H7 (cell line): ENCODE results near the gene KSR2. TPM values are rescaled to one million over a fixed set of nuclear protein-coding genes. Genes with fewer than 3 reads are reported as not detected.

Source experiments
- DNase-seq: peaks from one replicate; pipeline ENCODE4 v3.0.0; 2012
- H3K27me3 ChIP-seq: 2 replicates; pipeline ENCODE4 v1.6.0; 2011; ENCODE audit warnings: mild to moderate bottlenecking, low read length; ENCODE audit not compliant: control insufficient read depth, insufficient read depth
- H3K36me3 ChIP-seq: replicated peaks from 2 replicates; pipeline ENCODE4 v1.5.1; 2011; ENCODE audit warnings: low read length; ENCODE audit not compliant: control insufficient read depth, insufficient read depth
- H3K4me3 ChIP-seq: 2 replicates; pipeline ENCODE4 v1.5.1; 2011; ENCODE audit warnings: low read depth, mild to moderate bottlenecking, control low read depth, low read length, moderate library complexity; ENCODE audit not compliant: insufficient read depth
- total RNA-seq: library from RNA; depleted of rRNA; stranded (reverse); fragments of >200 nt; shearing (Covaris generic); gene quantifications from 2 replicates; pipeline ENCODE4 v1.2.3, GENCODE V29; 2014

Gene KSR2
- total RNA-seq, 1 experiment from 2014 or later, result 0.10 TPM

DNA sequence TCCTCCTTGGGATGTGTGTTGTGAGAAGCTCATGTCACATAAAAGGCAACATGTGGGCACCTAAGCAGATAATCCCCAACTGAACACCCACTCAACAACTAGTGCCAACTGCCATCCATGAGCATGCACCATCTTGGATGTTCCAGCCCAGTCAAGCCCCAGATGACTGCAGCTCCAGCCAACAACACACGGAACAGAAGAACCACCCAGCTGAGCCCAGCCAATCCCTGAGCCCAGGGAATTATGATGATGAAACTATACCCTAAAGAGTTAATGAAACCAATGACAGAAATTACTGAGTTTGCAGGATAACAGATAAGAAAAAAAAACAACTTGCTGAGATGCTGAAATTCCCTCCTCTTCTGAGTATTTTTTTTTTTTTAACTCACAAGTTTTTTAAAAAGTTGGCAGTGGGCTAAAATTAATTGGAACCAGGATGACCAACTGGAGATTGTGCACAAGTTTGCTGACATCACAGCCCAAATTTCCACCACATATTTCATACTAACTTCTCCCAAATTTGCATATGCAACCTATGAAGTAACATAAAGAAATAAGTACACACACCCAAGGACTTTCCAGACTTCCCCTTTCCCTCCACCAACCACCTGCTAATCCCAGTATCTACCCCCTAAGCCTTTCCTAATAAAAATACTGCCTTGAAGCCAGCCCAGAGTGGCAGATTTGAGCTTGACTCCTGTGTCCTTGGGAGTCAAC is 124.5 kb downstream of the KSR2 start:
- H3K4me3 ChIP-seq, result no peak overlapping the region
- H3K36me3 ChIP-seq, result no peaks in the 10 kb centered on the region
- no peak for DNase-seq
- H3K27me3 ChIP-seq, result no peaks in the 10 kb centered on the region

DNA sequence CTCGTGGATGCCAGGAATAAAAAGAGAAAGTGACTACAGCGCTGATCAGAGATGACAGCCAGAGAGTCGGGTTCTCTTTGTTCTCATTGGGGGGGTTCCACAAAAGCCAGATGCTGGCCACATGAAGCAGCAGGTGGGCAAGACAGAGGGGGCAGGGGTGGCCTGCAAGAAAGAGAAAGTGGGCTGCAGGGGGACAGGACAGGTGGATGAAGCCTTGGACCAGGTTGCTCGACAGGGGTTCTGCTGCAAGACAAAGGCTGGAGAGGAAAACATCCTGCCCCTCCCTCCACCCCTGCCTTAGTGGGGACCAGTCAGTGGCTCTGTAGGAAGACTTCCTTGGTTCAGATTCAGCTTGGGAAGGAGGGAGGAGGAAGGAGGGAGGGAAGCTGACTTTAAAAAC is 126.2 kb downstream of the KSR2 start:
- peak; percentile 80 for DNase-seq
- no peak overlapping the region for H3K4me3 ChIP-seq
- H3K36me3 ChIP-seq, result no peaks in the 10 kb centered on the region
- H3K27me3 ChIP-seq, result no peaks in the 10 kb centered on the region

DNA sequence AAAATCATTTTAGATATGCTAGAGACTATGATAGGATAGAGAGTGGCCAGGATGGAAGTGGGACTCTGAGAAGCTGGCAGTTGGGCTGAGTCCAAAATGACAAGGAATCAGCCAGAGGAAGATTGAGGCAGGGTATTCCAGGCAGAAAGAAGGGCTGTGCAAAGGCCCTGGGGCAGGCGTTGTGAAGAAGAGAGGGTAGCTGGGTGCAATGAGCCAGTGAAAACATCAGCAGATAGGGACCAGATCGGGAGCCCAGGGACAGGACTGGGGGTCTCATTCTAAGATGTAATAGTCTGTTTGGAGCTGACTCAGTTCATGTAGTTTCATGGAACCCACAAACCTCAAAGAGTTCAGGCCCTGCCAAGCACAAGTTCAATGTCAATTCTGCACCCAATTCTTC is 126.6 kb downstream of the KSR2 start:
- Histone ChIP-seq H3K36me3 (no peaks in the 10 kb centered on the region), H3K4me3 (no peak overlapping the region), H3K27me3 (no peaks in the 10 kb centered on the region)
- no peak for DNase-seq

DNA sequence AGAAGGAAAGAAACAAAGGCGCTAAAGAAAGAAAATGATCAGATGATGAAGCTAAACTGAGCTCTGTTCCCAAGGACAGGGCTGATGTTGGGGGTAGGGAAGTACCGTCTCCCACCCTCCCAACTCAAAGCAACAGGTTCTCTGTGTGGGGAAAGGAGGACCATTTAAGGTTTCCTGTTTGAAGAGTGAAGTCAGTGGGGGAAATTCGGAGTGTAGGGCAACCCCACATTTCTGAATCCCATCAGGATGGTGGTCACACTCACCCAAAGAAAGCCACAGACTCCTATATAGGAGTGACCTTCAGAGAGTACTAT is 131.1 kb downstream of the KSR2 start:
- no peaks in the 10 kb centered on the region; the same call in 1 of the 2 replicates for H3K27me3 ChIP-seq
- H3K4me3 ChIP-seq, result no peak overlapping the region
- no peaks in the 10 kb centered on the region for H3K36me3 ChIP-seq
- no peak for DNase-seq

DNA sequence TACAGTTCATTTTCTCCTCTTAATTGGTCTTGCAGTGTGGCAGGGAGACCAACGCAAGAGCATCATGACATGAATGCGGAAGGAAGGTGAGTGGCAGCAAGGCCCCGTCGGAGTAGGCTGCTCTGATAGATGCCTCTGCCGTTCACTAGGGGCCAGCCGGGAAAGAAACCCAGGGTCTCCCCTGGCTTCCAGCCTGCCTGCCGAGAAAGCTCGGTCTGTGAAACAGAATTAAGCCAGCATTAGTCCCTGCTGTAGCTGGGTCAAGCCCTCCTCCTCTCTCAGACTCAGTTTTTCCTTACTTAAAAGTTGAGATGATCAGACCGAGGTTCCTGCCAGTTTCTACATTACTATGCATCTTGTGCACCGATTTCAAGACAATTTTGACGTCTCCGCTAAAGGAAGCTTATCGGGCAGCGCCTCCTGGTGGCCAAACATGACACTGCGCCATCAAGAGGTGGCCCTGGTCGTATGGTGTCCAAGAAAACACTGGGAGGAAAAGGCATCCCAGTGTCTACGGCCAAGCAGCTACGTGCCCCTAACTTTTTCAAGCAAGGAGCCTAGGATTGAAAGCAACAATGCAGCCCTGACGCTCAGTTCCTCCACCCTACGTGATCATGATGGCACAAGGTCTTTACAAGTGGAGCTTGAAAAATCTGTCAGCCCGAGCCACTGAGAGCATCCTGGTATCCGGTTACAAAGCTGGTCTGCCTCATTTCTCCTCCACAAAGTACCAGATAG is 131.6 kb downstream of the KSR2 start:
- Histone ChIP-seq H3K27me3 (no peaks in the 10 kb centered on the region; the same call in 1 of the 2 replicates), H3K4me3 (no peak overlapping the region), H3K36me3 (no peaks in the 10 kb centered on the region)
- DNase-seq, result peak; percentile 81

DNA sequence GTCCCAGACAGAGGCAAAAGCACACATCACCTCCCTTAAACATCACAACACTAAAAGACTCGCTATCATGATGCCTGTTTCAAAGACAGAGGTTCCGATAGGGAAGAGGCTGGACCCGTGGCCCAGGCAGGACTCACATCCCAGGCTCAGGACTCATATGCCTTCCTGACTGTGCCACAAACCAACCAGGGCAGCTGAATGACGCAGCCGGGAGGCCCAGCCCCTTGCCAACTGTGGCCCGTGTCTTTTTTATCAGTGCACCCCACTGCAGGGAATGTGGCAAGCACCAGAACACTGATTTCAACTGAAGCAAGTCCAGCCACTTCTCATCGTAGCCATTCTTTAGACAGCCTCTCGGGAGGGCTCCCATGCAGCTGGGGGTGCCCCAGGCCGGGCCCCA is 132.3 kb downstream of the KSR2 start:
- H3K4me3 ChIP-seq, result no peak overlapping the region
- H3K36me3 ChIP-seq, result no peaks in the 10 kb centered on the region
- DNase-seq, result no peak
- no peaks in the 10 kb centered on the region; the same call in 1 of the 2 replicates for H3K27me3 ChIP-seq

DNA sequence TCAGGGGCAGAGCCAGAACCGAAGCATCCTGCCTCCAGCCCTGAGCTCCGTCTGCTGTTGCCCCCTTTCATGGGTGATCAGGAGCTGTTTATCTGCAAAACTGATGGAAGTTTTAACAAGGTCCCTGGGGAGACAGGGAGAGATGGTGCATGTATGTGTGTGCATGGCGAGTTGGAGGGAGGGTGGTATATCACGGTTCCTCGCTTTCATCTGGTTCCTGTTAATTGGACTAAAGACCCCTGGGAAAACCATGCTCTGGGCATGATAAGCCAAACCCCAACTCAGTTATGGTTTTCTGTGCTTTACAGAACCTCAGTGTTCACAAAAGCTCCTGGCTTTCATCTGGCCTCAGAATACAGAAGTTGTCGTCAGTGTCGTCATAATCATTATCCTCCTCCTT is 133.6 kb downstream of the KSR2 start:
- H3K4me3 ChIP-seq, result no peak overlapping the region
- DNase-seq, result no peak
- H3K36me3 ChIP-seq, result no peaks in the 10 kb centered on the region
- H3K27me3 ChIP-seq, result no peaks in the 10 kb centered on the region; the same call in 1 of the 2 replicates

DNA sequence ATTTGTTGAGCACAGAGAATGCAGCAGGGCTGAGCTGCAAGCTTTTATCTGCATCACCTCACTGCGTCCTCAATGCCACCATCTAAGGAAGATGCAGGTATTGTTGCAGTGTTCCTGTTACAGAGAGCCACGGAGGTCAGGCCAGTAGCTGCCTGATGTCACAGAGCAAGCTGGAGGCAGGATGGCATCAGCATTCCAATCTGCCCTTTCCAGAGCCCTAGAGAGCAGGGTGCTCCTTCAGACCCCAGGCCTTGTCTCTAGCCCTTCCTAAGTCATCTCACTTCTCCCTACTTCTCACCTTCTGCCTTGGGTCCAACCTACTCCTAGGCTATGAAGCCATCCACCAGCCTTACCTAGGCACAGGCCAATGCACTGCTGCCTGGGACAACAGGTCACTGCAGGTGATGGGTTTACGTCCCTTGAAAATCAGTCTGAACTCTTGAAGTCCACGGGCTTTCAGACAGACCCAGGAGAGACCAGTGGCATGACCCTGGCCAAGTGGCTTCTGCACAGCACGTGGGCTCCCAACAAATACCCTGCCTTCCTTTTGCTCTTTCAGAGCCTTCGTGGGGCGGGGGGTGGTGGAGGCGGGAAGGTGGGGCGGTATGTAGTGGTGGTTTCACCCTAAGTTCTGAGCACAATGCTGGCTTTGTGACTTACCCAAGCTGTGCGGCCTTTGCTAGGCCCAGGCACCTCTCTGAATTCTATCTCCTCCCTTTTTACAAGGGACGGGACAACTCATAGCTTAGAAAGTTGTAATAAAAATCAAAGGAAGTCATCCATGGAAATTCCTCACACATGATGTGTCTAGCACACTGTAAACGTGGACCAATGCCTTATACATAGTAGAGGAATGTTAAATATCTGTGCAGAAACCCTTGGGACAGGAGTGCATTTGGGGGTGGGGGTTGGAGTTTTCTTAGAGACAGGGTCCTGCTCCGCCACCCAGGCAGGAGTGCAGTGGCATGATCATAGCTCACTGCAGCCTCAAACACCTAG is 136.0 kb downstream of the KSR2 start:
- no peak for DNase-seq
- H3K36me3 ChIP-seq, result no peaks in the 10 kb centered on the region
- no peaks in the 10 kb centered on the region; the same call in 1 of the 2 replicates for H3K27me3 ChIP-seq
- no peak overlapping the region for H3K4me3 ChIP-seq

DNA sequence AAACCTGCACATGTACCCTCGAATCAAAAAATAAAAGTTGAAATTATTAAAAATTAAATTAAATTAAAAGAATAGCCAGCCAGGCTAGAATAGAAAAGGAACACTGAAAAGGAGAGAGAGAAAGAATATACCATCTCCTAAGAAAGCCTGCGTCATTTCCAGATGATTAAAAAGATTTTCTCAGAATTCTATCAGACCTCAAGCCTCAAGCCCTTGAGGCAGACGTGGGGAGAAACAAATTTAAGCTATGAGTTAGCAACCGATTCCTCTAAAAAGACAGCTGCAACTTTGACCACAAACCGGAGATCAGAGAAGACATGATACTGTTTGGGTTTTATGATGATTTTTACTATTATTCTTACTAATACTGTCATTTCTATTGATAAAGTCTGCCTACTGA is 138.3 kb downstream of the KSR2 start:
- no peak for DNase-seq
- H3K4me3 ChIP-seq, result no peak overlapping the region
- H3K27me3 ChIP-seq, result no peaks in the 10 kb centered on the region; the same call in 1 of the 2 replicates
- H3K36me3 ChIP-seq, result no peaks in the 10 kb centered on the region

DNA sequence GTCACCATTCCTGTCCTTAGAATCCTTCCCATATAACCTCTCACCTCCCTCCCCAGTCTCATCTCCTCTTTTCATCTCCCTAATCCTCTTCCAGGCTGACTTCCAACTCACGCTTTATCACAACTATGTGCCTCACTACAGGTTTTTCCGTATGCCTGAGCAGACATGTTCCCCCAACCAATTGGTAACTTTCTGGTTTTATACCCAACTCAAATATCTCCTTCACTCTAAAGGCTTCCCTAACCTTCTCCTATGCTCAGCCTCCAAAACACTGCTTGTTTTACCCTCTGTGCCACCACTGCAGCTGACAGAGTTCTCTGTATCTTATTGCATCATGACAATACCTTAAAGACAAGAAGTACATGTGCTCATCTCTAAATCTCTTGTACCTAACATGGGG is 139.7 kb downstream of the KSR2 start:
- no peaks in the 10 kb centered on the region for H3K36me3 ChIP-seq
- no peaks in the 10 kb centered on the region for H3K27me3 ChIP-seq
- DNase-seq, result no peak
- H3K4me3 ChIP-seq, result no peak overlapping the region

DNA sequence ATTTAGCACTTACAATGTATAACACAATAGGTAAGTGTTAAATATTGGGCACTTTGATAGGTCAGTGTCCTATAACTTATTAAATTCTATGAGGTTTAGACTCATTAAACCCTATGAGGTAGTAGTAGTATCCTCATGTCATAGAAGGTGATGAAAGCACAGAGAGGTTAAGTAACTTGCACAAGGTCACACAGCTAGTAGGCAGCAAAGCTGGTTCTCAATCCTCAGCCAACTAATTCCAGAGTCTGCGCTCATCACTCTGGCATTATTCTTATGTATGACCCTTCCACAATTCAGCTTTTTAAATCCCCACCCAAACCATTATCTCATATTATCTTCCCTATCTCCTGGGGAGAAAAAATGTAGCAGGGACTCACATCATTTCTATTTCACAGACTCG is 141.1 kb downstream of the KSR2 start:
- Histone ChIP-seq H3K4me3 (no peak overlapping the region), H3K27me3 (no peaks in the 10 kb centered on the region), H3K36me3 (no peaks in the 10 kb centered on the region)
- DNase-seq, result no peak

DNA sequence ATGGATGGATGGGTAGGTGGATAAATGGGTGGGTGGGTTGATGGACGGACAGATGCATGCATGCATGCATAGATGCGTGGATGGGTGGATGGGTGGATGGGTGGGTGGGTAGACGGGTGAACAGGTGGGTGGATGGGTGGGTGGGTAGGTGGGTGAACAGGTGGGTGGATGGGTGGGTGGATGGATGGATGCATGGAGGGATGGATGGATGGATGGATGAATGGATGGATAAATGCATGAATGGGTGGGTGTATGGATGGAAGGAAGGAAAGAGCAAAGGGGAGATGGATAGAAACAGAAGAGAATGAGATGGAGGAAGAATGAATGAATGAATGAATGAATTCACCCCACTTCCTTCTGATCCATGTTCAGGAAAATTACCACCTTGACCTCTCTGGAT is 143.0 kb downstream of the KSR2 start:
- no peak overlapping the region for H3K4me3 ChIP-seq
- no peaks in the 10 kb centered on the region for H3K36me3 ChIP-seq
- no peaks in the 10 kb centered on the region for H3K27me3 ChIP-seq
- no peak for DNase-seq

DNA sequence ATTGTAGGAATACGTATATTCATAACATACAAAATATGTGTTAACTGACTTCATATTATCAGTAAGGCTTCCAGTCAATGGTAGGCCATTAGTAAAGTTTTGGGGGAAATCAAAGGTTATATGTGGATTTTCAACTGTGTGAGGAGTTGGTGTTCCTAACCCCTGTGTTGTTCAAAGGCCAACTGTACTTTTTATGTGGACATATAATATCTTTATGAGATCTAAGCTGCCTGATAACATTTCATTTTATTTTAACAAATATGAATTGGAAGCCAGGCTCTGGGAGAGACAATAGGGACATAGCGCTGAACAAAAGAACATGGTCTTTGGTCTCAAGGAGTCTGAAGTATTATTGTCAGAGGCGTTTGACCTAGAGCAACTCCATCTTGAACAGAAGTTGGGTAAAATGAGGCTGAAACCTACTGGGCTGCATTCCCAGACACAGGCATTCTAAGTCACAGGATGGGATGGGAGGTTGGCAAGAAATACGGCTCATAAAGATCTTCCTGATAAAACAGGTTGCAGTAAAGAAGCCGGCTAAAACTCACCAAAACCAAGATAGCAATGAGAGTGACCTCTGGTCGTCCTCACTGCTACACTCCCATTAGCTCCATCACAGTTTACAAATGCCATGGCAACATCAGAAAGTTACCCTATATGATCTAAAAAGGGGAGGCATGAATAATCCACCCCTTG is 147.2 kb downstream of the KSR2 start:
- H3K27me3 ChIP-seq, result no peaks in the 10 kb centered on the region
- no peaks in the 10 kb centered on the region for H3K36me3 ChIP-seq
- no peak for DNase-seq
- no peak overlapping the region for H3K4me3 ChIP-seq

DNA sequence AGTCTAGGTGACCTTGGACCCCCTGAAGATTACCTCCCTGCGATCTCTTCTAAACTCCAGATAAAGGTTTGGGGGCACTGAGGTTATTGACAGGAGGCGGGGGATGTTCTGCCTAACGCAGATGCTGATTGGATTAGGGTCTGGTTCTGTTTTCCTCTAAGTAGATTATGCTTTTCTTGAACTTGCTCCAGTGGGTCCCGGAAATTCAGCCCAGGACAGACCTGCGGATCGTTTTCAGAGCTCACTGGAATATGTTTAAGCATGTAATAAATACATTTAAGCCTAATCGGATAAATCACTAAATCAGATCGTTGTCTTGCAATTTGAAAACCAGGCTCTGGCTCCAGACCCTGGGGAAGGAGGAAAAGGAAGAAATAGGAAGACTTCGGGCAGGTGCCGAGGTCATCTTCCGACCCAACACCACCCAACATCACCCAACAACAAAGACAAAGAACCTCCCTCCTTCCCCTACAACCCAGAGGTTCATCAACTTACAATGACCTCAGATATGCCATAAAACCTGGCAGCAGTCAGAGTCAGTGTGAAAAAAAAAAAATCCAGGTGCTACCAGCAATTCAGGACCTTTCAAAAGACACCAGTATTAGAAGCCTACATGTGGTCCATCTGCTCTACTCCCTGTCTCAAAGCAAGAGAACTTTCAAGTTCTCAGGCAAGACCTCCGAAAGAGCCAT is 148.4 kb downstream of the KSR2 start:
- DNase-seq, result no peak
- H3K4me3 ChIP-seq, result no peak overlapping the region
- H3K36me3 ChIP-seq, result no peaks in the 10 kb centered on the region
- no peaks in the 10 kb centered on the region for H3K27me3 ChIP-seq
